Mucosa of descending colon (tissue), 3 donors: ENCODE data around the gene LEFTY1. TPM values are rescaled to one million over a fixed set of nuclear protein-coding genes. Genes with fewer than 3 reads are reported as not detected.

Experiments used
- ATAC-seq: fragments of 200-7000 bp; cut with Tn5 transposase; one replicate; pipeline ENCODE4 v1.9.1; 2020; ENCODE audit warnings: mild to moderate bottlenecking, moderate library complexity
- DNase-seq, 3 donors: peaks; one replicate each; pipeline ENCODE4 v3.0.0-alpha.2; 2020
- H3K36me3 ChIP-seq: fragments of 200-600 bp; one replicate; pipeline ENCODE4 v1.8.0; 2021; ENCODE audit warnings: low read depth, mild to moderate bottlenecking
- H3K4me1 ChIP-seq: fragments of 200-600 bp; one replicate; pipeline ENCODE4 v1.8.0; 2021; ENCODE audit warnings: low read depth, mild to moderate bottlenecking
- H3K4me3 ChIP-seq: fragments of 200-600 bp; one replicate; pipeline ENCODE4 v1.8.0; 2021; ENCODE audit warnings: mild to moderate bottlenecking
- H3K9me3 ChIP-seq: fragments of 200-600 bp; one replicate; pipeline ENCODE4 v1.8.0; 2021; ENCODE audit warnings: mild to moderate bottlenecking
- intact Hi-C, 2 donors: fragments of 100-400 bp; cut with DNase I in 1 of 2; cut with micrococcal nuclease in 1 of 2; formaldehyde crosslinking; loops; one replicate each; pipeline versions ENCODE4 v1.11.0 to v1.11.1; 2022; cut with DNase I, micrococcal nuclease
- total RNA-seq, 3 donors: library from RNA; stranded (reverse); fragmentation: NEBNext Ultra II Directional in 2 of 3; extraction: Animal tissue kit (Norgen Biotek cat#: 25700) in 2 of 3; gene quantifications; one replicate each; pipeline versions ENCODE4 v1.2.1 to v1.2.4, GENCODE V29; 2021 to 2023
- TF ChIP-seq, protein P1 (sequence below): fragments of 200-600 bp; IDR thresholded peaks from one replicate; pipeline ENCODE4 v1.8.0; 2022; ENCODE audit warnings: antibody characterized with exemption, mild to moderate bottlenecking
- donor health status: DM: no; HTN: no; CAD: no; lungs with moderate emphysema.
- donor health status: DM: no; HTN: no; CAD: no.
- donor health status: DM: no; HTN: yes; CAD: no.

The LEFTY1 gene
- total RNA-seq, 3 donors from 2014 or later: 27.3 to 199 (median 60.3) TPM

DNA sequence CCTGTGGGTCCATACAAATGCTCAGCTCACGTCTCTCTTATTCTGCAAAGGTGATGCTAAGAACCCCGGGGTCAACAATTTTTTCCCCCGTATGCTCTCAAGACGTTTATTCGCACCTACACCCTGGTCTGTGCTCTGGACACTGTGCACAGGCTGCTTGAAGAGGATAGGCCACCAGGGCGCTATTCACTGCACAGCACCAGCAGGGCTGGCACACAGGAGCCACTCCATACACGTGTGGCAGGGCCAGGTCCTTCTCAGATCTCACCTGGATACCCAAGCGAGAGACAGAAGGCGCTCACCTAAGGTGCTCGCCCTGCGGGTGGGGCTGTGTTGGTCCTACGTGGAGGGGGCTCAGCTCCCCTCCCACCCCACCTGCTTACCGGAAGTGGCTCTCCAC lies 23.4 kb downstream of the LEFTY1 start:
- Histone ChIP-seq H3K36me3 (peaks cover 3% of the 10 kb centered on the region), H3K9me3 (no peaks in the 10 kb centered on the region), H3K4me1 (no peaks in the 10 kb centered on the region), H3K4me3 (no peak overlapping the region)
- peak in 1 of 3 donors; percentile 49 for DNase-seq
- intact Hi-C loops: no loop called here
- peak; percentile 26 for ATAC-seq
- TF ChIP-seq, protein P1, sequence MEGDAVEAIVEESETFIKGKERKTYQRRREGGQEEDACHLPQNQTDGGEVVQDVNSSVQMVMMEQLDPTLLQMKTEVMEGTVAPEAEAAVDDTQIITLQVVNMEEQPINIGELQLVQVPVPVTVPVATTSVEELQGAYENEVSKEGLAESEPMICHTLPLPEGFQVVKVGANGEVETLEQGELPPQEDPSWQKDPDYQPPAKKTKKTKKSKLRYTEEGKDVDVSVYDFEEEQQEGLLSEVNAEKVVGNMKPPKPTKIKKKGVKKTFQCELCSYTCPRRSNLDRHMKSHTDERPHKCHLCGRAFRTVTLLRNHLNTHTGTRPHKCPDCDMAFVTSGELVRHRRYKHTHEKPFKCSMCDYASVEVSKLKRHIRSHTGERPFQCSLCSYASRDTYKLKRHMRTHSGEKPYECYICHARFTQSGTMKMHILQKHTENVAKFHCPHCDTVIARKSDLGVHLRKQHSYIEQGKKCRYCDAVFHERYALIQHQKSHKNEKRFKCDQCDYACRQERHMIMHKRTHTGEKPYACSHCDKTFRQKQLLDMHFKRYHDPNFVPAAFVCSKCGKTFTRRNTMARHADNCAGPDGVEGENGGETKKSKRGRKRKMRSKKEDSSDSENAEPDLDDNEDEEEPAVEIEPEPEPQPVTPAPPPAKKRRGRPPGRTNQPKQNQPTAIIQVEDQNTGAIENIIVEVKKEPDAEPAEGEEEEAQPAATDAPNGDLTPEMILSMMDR: no peak

DNA sequence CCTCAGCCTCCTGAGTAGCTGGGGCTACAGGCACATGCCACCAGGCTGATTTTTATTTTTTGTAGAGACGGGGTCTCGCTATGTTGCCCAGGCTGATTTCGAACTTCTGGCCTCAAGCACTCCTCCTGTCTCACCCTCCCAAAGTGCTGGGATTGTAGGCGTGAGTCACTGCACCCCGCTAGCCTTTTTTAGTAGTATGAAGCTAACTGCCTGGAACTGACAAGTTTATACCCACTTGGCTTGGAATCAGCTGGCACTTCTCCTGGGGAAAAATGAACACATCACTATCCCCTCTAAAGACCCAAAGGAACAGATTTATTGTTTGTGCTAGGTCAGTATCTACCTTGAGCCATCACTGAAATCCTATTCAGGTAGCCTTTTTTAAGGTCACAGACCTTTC lies 25.8 kb downstream of the LEFTY1 start:
- Histone ChIP-seq H3K4me3 (no peak overlapping the region), H3K9me3 (no peaks in the 10 kb centered on the region), H3K36me3 (no peaks in the 10 kb centered on the region), H3K4me1 (no peaks in the 10 kb centered on the region)
- TF ChIP-seq, protein P1: no peak
- DNase-seq (peak in 1 of 3 donors; percentile 10), ATAC-seq (no peak)
- intact Hi-C loops: no loop called here

DNA sequence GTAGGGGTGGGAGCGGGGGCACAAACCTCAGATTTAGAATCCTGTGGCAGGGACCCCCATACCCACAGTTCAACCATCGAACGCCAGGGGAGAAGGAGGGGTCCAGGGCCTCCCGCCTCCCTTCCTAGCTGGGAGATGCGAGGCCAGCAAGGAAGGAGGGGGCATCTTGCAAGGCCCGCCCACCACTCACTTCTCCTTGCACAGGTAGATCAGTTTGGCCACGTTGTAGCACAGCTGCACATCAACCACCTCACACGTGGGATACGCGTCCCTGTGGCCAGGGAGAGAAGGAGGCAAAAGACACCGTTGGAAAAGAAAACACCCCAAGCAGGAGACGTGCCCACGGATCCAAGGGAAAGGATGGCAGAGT lies 26.4 kb downstream of the LEFTY1 start:
- H3K36me3 ChIP-seq: no peaks in the 10 kb centered on the region
- TF ChIP-seq, protein P1: no peak
- ATAC-seq: no peak
- intact Hi-C loops: no loop called here
- H3K9me3 ChIP-seq: no peaks in the 10 kb centered on the region
- H3K4me1 ChIP-seq: no peaks in the 10 kb centered on the region
- peak in 1 of 3 donors; percentile 43 for DNase-seq
- no peak overlapping the region for H3K4me3 ChIP-seq

DNA sequence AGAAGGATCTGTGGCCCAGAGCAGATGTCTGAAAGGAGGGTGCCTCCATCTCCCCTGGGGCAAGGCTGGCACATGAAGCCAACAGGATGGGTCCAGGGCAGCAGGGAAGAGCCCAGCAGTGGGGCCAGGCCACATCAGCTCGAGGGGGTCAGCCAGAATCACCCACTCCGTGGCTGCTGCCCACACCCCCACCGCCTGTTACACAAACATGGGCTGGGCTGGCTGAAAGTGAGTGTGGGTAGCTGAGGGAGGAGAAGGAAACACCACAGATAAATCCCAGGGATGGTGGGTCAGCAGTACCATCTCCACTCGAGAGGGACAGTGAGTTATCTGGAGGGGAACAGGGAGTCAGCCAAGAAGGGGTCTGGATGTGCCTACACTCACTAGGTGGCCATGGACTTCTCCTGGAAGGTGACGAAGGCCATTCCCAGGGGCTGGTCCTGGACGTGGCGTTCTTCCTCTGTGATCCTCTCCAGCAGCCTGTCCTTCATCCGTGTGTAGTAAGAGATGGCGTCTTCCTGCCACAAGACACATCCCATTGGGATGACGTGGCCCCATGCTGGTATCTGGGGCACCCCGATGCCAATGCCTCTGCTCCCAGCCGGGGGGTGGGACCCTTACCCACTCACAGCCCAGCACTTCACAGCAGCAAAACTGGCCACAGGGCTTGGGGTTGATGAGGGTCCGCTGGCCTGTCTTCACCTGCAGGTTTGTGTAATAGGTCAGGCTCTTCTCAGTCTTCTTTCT lies 26.9 kb downstream of the LEFTY1 start:
- intact Hi-C loops: no loop called here

DNA sequence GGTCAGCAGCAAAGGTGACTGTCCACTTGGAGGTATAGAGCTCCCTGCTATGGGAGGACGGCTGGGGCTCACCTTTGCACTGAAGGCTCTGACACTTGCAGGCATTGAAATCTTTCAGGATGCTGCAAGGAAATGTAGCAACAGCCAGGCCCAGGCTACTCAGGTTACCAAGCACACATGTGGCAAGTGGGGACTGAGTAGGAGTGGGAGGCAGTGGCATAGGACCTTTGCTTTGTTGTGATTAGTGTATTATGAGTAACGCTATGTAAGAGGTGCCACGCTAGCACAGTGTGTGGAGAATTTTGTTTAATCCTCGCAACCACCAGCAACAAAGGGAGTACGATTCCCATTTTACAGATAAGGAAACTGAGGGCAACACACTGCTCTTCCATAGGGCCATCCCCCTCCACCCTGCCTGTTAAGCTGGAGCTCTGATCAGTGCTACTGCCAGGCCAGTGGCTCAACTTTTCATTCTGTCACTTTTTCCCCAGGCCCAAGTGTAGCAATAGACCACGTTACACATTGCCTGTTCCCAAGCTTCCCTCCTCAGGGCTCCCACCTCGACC lies 28.0 kb downstream of the LEFTY1 start:
- intact Hi-C loops: no loop called here
- TF ChIP-seq, protein P1: no peak
- Histone ChIP-seq H3K4me1 (no peaks in the 10 kb centered on the region), H3K4me3 (no peak overlapping the region), H3K36me3 (no peaks in the 10 kb centered on the region), H3K9me3 (no peaks in the 10 kb centered on the region)
- no peak for ATAC-seq
- DNase-seq: no peak

More for the DNA sequence above, 26.9 kb downstream of the LEFTY1 start:
- TF ChIP-seq, protein P1: no peak
- no peaks in the 10 kb centered on the region for H3K4me1 ChIP-seq
- DNase-seq (peak in 1 of 3 donors; percentile 39), ATAC-seq (no peak)
- no peak overlapping the region for H3K4me3 ChIP-seq
- no peaks in the 10 kb centered on the region for H3K36me3 ChIP-seq
- no peaks in the 10 kb centered on the region for H3K9me3 ChIP-seq
